Uterus (tissue), 4 donors: ENCODE measurements around the gene NRXN3. TPM values are rescaled to one million over a fixed set of nuclear protein-coding genes. Genes with fewer than 3 reads are reported as not detected.

Source experiments
- DNase-seq, 2 donors: peaks; one replicate each; pipeline ENCODE4 v3.0.0-alpha.2; 2019 to 2020
- H3K27ac ChIP-seq, 2 donors: fragments of 200-600 bp; sonication (generic); 1 replicate in 1 of 2; 2 replicates in 1 of 2; pipeline ENCODE4 v1.5.1; 2016 to 2018
- H3K27me3 ChIP-seq, 2 donors: fragments of 200-600 bp; sonication (generic); one replicate each; pipeline ENCODE4 v1.5.1; 2018 to 2019; ENCODE audit warnings: control low read depth in 1 of 2
- H3K36me3 ChIP-seq, 2 donors: fragments of 200-600 bp; sonication (generic); one replicate each; pipeline ENCODE4 v1.5.1; 2019; ENCODE audit warnings: control low read depth in 1 of 2
- H3K4me1 ChIP-seq, 2 donors: fragments of 200-600 bp; sonication (generic); one replicate each; pipeline ENCODE4 v1.5.1; 2018 to 2019; ENCODE audit warnings: control low read depth in 1 of 2
- H3K4me3 ChIP-seq, 2 donors: fragments of 200-600 bp; sonication (generic); 1 replicate in 1 of 2; 2 replicates in 1 of 2; pipeline ENCODE4 v1.5.1; 2018 to 2019; ENCODE audit warnings: mild to moderate bottlenecking in 1 of 2
- H3K9me3 ChIP-seq, 2 donors: fragments of 200-600 bp; sonication (generic); one replicate each; pipeline ENCODE4 v1.5.1; 2019; ENCODE audit warnings: control low read depth in 1 of 2
- CTCF ChIP-seq, 4 experiments: fragments of 200-600 bp in 2 of 4; fragments of 450-650 bp in 2 of 4; sonication (generic) in 2 of 4; IDR thresholded peaks; one replicate each; pipeline ENCODE4 v1.5.1; 2016 to 2019; ENCODE audit warnings: antibody characterized with exemption in 4 of 4, mild to moderate bottlenecking in 2 of 4, moderate library complexity in 1 of 4
- POLR2A ChIP-seq, 2 donors: fragments of 450-650 bp; IDR thresholded peaks; one replicate each; pipeline ENCODE4 v1.6.1; 2016; ENCODE audit warnings: antibody characterized with exemption in 2 of 2, mild to moderate bottlenecking in 1 of 2, moderate library complexity in 1 of 2
- intact Hi-C: fragments of 100-400 bp; cut with DNase I; formaldehyde crosslinking; loops from one replicate; pipeline ENCODE4 v1.15.1; 2023; ENCODE audit warnings: low total_unique reads
- total RNA-seq, 4 donors: library from RNA; depleted of rRNA in 3 of 4; stranded (reverse); fragments of >200 nt in 3 of 4; gene quantifications; one replicate each; pipeline versions ENCODE4 v1.1.0 to v1.2.4, GENCODE V29; 2014 to 2023
- donor health status: DM: yes; HTN: yes; CAD: no.

The NRXN3 gene
- total RNA-seq, 4 donors from 2014 or later: 2.9 to 17.0 (median 4.4) TPM

GRCh38 chr14:79036441-79036840 is 866.3 kb downstream of the NRXN3 start:
- Histone ChIP-seq H3K4me1 (peaks cover 0 to 6% of the 10 kb centered on the region in 2 donors), H3K27ac (peak overlapping the region in 1 of 2 donors; percentile 39), H3K36me3 (no peaks in the 10 kb centered on the region), H3K4me3 (no peak overlapping the region), H3K9me3 (no peaks in the 10 kb centered on the region), H3K27me3 (no peaks in the 10 kb centered on the region)
- intact Hi-C loops: no loop called here
- TF ChIP-seq POLR2A (IDR thresholded peaks at IDR 0.05) (no peak), CTCF (IDR thresholded peaks at IDR 0.05) (no peak)
- DNase-seq: no peak

GRCh38 chr14:79037106-79037505 is 866.9 kb downstream of the NRXN3 start:
- H3K9me3 ChIP-seq: no peaks in the 10 kb centered on the region
- H3K27ac ChIP-seq: peak overlapping the region in 1 of 2 donors; percentile 39
- no peak for DNase-seq
- H3K27me3 ChIP-seq: no peaks in the 10 kb centered on the region
- TF ChIP-seq CTCF (IDR thresholded peaks at IDR 0.05) (no peak), POLR2A (IDR thresholded peaks at IDR 0.05) (no peak)
- H3K36me3 ChIP-seq: no peaks in the 10 kb centered on the region
- H3K4me1 ChIP-seq: peaks cover 0 to 6% of the 10 kb centered on the region in 2 donors
- intact Hi-C loops: no loop called here
- H3K4me3 ChIP-seq: no peak overlapping the region

GRCh38 chr14:79037593-79037992 is 867.4 kb downstream of the NRXN3 start:
- no peaks in the 10 kb centered on the region for H3K9me3 ChIP-seq
- no peak overlapping the region for H3K4me3 ChIP-seq
- intact Hi-C loops: no loop called here
- H3K27me3 ChIP-seq: no peaks in the 10 kb centered on the region
- H3K27ac ChIP-seq: peak overlapping the region in 1 of 2 donors; percentile 37
- TF ChIP-seq CTCF (IDR thresholded peaks at IDR 0.05) (no peak), POLR2A (IDR thresholded peaks at IDR 0.05) (no peak)
- peaks cover 0 to 6% of the 10 kb centered on the region in 2 donors for H3K4me1 ChIP-seq
- no peaks in the 10 kb centered on the region for H3K36me3 ChIP-seq
- DNase-seq: no peak

- intact Hi-C loops: no loop called here
- Histone ChIP-seq H3K27ac (no peak overlapping the region), H3K4me3 (no peak overlapping the region), H3K4me1 (peaks cover 0 to 6% of the 10 kb centered on the region in 2 donors), H3K9me3 (no peaks in the 10 kb centered on the region), H3K36me3 (no peaks in the 10 kb centered on the region), H3K27me3 (no peaks in the 10 kb centered on the region)
- TF ChIP-seq CTCF (IDR thresholded peaks at IDR 0.05): no peak
- no peak for TF ChIP-seq POLR2A (IDR thresholded peaks at IDR 0.05)
- DNase-seq: no peak
Measured at GRCh38 chr14:79040790-79041189, 870.6 kb downstream of the NRXN3 start.

- H3K4me3 ChIP-seq: no peak overlapping the region
- peak overlapping the region in 1 of 2 donors; percentile 17 for H3K27ac ChIP-seq
- H3K9me3 ChIP-seq: no peaks in the 10 kb centered on the region
- TF ChIP-seq CTCF (IDR thresholded peaks at IDR 0.05) (no peak), POLR2A (IDR thresholded peaks at IDR 0.05) (no peak)
- intact Hi-C loops: no loop called here
- no peaks in the 10 kb centered on the region for H3K27me3 ChIP-seq
- H3K36me3 ChIP-seq: no peaks in the 10 kb centered on the region
- no peak for DNase-seq
- H3K4me1 ChIP-seq: no peaks in the 10 kb centered on the region
Measured at GRCh38 chr14:79043194-79043889, 873.2 kb downstream of the NRXN3 start.
